Measurements from ENCODE around the gene NUDT16L1. TPM values are rescaled to one million over a fixed set of nuclear protein-coding genes. Genes with fewer than 3 reads are reported as not detected.

The NUDT16L1 gene
- total RNA-seq, 4 donors from 2014 or later: 15.4 to 48.3 (median 33.1) TPM

DNA sequence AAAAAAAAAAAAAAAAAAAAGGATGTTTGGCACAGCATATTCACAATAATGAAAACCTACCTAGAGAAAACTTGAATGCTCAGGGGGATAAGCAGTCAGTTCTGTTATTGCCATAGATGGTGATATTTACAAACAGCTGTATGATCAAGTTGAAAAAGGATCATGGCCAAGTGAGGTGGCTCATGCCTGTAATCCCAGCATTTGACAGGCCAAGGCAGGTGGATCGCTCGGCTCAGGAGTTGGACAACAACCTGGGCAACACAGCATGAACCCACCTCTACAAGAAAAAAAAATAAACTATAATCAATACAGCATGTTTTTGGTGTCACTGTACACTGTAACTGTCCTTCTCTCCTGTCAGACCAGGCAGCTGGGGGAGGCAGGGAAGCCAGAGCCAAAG lies 21.6 kb downstream of the NUDT16L1 start:
- Histone ChIP-seq H3K9me3 (no peaks in the 10 kb centered on the region), H3K4me3 (no peak overlapping the region), H3K27me3 (no peaks in the 10 kb centered on the region), H3K4me1 (no peaks in the 10 kb centered on the region), H3K36me3 (no peaks in the 10 kb centered on the region), H3K27ac (no peak overlapping the region)
- intact Hi-C loops (cut with DNase I; ENCODE audit: low total_unique reads): no loop called here
- DNase-seq: no peak
- TF ChIP-seq, protein P1, sequence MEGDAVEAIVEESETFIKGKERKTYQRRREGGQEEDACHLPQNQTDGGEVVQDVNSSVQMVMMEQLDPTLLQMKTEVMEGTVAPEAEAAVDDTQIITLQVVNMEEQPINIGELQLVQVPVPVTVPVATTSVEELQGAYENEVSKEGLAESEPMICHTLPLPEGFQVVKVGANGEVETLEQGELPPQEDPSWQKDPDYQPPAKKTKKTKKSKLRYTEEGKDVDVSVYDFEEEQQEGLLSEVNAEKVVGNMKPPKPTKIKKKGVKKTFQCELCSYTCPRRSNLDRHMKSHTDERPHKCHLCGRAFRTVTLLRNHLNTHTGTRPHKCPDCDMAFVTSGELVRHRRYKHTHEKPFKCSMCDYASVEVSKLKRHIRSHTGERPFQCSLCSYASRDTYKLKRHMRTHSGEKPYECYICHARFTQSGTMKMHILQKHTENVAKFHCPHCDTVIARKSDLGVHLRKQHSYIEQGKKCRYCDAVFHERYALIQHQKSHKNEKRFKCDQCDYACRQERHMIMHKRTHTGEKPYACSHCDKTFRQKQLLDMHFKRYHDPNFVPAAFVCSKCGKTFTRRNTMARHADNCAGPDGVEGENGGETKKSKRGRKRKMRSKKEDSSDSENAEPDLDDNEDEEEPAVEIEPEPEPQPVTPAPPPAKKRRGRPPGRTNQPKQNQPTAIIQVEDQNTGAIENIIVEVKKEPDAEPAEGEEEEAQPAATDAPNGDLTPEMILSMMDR (IDR thresholded peaks at IDR 0.05): no peak

DNA sequence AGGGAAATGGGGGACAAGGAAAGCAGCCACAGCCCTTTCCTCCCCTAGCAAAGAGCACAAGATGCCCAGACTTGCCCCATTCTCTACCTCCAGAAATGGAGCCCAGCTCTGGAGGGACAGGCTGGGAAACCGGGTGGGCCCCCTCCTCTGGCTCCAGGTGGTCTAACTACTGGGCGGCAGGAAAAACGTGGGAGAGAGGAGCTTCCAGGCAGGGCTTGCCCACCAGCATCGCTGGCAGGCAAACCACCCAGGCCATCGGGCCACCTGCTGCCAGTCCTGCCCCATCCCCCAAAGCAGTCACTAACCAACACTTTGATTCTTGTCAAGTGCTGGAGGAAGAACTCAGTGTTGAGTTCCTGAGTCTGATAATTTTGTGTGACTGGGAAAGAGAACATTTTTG lies 25.1 kb downstream of the NUDT16L1 start:
- intact Hi-C loops (cut with DNase I; ENCODE audit: low total_unique reads): no loop called here
- no peaks in the 10 kb centered on the region for H3K36me3 ChIP-seq
- no peak for DNase-seq

DNA sequence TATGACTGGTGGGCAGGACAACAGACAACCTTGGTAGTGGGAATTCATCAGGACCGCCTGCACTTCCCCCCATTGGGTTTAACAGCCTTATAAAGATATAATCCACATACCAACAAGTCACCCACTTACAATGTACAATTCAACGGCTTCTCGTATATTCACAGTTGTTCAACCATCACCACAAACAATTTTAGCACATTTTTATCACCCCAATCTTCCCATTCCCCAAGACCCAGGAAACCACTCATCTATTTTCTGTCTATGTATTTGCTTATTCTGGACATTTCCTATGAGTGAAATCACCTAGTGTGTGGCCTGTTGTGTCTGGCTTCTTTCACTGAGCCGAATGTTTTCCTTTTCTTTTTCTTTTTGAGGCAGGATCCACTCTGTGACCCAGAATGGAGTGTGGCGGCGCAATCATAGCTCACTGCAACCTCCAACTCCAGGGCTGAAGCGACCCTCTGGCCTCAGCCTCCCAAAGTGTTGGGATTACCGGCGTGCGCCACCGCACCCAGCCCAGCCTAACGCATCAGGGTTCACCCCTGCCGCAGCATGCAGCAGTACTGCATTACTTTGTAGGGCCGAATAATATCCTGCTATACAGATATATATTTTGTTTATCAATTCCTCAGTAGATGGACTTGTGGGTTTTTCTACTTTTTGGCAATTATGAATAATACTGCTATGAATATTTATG lies 29.9 kb downstream of the NUDT16L1 start:
- no peak for DNase-seq
- H3K27ac ChIP-seq: no peak overlapping the region
- H3K4me3 ChIP-seq: no peak overlapping the region
- no peaks in the 10 kb centered on the region for H3K27me3 ChIP-seq
- H3K36me3 ChIP-seq: no peaks in the 10 kb centered on the region
- no peaks in the 10 kb centered on the region for H3K9me3 ChIP-seq
- no peak for TF ChIP-seq POLR2A (IDR thresholded peaks at IDR 0.05)
- TF ChIP-seq, protein P1 (IDR thresholded peaks at IDR 0.05): no peak
- intact Hi-C loops (cut with DNase I; ENCODE audit: low total_unique reads): no loop called here
- no peaks in the 10 kb centered on the region for H3K4me1 ChIP-seq

More for the DNA sequence above, 25.1 kb downstream of the NUDT16L1 start:
- no peaks in the 10 kb centered on the region for H3K27me3 ChIP-seq
- no peaks in the 10 kb centered on the region for H3K4me1 ChIP-seq
- H3K4me3 ChIP-seq: no peak overlapping the region
- TF ChIP-seq POLR2A (IDR thresholded peaks at IDR 0.05): no peak
- TF ChIP-seq, protein P1 (IDR thresholded peaks at IDR 0.05): no peak
- no peak overlapping the region for H3K27ac ChIP-seq
- H3K9me3 ChIP-seq: no peaks in the 10 kb centered on the region

DNA sequence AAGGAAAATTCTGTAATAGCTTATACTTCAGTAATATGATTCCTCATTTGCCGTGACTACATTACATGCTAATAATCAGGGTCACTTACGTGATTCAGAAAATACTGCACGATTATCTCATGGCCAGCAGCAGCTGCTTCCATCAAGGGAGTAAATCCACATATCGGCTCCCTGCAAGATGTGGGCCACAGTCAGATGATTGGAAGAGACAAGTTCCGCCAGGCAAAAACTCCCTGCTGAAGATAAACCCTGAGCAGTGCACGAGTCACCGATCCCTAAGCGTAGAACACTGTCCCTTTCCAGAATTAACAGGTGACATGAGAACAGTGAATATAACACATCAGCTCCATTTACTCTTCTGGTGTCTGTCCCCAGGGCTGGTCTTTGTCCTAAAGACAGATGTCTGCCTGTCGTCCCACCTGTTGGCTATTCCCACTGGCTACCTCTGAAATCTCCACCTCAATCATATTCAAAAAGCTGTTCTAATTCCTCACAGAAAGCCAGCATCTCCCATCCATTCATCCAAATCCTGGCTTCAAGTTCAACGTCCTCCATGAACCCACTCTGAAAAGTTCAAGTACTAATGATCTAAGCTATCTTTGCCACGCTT lies 31.4 kb downstream of the NUDT16L1 start:
- Histone ChIP-seq H3K36me3 (no peaks in the 10 kb centered on the region), H3K27ac (no peak overlapping the region), H3K4me1 (no peaks in the 10 kb centered on the region), H3K9me3 (no peaks in the 10 kb centered on the region), H3K27me3 (no peaks in the 10 kb centered on the region), H3K4me3 (no peak overlapping the region)
- intact Hi-C loops (cut with DNase I; ENCODE audit: low total_unique reads): no loop called here
- DNase-seq: no peak
- TF ChIP-seq, protein P1 (IDR thresholded peaks at IDR 0.05): no peak
- no peak for TF ChIP-seq POLR2A (IDR thresholded peaks at IDR 0.05)

DNA sequence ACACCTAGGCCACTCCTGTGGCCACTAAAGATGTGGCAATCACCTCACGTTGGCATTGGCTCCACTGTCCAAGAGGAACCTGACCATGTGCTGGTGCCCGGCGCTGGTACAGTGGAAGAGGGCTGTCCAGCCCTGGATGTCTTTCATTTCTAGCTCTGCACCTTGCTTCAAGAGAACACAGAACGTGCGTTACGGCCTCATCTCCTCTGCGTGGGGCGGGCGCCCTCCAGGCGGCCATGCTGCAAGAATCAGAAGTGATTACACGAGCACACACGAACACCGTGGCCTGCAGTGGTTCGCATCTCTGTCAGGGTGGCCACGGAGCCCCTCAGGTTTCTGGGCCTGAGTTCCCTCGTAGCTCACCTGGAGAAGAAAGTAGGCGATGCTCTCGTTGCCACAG lies 33.3 kb downstream of the NUDT16L1 start:
- no peaks in the 10 kb centered on the region for H3K36me3 ChIP-seq

More for the DNA sequence above, 33.3 kb downstream of the NUDT16L1 start:
- no peaks in the 10 kb centered on the region for H3K9me3 ChIP-seq
- H3K4me3 ChIP-seq: no peak overlapping the region
- H3K27me3 ChIP-seq: no peaks in the 10 kb centered on the region
- TF ChIP-seq POLR2A (IDR thresholded peaks at IDR 0.05): no peak
- TF ChIP-seq, protein P1 (IDR thresholded peaks at IDR 0.05): no peak
- DNase-seq: no peak
- no peak overlapping the region for H3K27ac ChIP-seq
- no peaks in the 10 kb centered on the region for H3K4me1 ChIP-seq
- intact Hi-C loops (cut with DNase I; ENCODE audit: low total_unique reads): no loop called here

All from uterus (tissue), 4 donors.